Measurements from ENCODE around the gene OR2T35. TPM values are rescaled to one million over a fixed set of nuclear protein-coding genes. Genes with fewer than 3 reads are reported as not detected.

Gene OR2T35
- total and polyA plus RNA-seq, 7 donors: not detected

Other genes with a start within 250 kb of the OR2T35 start
- not detected for gene OR2T1, start 242.2 kb downstream of the OR2T35 start, total RNA-seq
- gene OR2T1, start 242.2 kb downstream of the OR2T35 start, polyA plus RNA-seq: not detected
- gene OR2T2, start 199.6 kb downstream of the OR2T35 start, total RNA-seq: not detected
- not detected for gene OR2T2, start 199.6 kb downstream of the OR2T35 start, polyA plus RNA-seq
- gene OR2T3, start 171.9 kb downstream of the OR2T35 start, total RNA-seq: not detected
- not detected for gene OR2T3, start 171.9 kb downstream of the OR2T35 start, polyA plus RNA-seq
- not detected for gene OR2T5, start 156.7 kb downstream of the OR2T35 start, total RNA-seq
- not detected for gene OR2T5, start 156.7 kb downstream of the OR2T35 start, polyA plus RNA-seq
- gene OR2G6, start 137.2 kb downstream of the OR2T35 start, total RNA-seq: not detected
- not detected for gene OR2G6, start 137.2 kb downstream of the OR2T35 start, polyA plus RNA-seq
- not detected for gene OR2T29, start 82.5 kb downstream of the OR2T35 start, total RNA-seq
- not detected for gene OR2T29, start 82.5 kb downstream of the OR2T35 start, polyA plus RNA-seq
- not detected for gene OR2T34, start 70.5 kb downstream of the OR2T35 start, total RNA-seq
- not detected for gene OR2T34, start 70.5 kb downstream of the OR2T35 start, polyA plus RNA-seq
- gene OR2T10, start 47.6 kb downstream of the OR2T35 start, total RNA-seq: not detected
- not detected for gene OR2T10, start 47.6 kb downstream of the OR2T35 start, polyA plus RNA-seq
- not detected for gene OR2T11, start 10.2 kb downstream of the OR2T35 start, total RNA-seq
- not detected for gene OR2T11, start 10.2 kb downstream of the OR2T35 start, polyA plus RNA-seq
- gene OR2T27, start 10.2 kb upstream of the OR2T35 start, total RNA-seq: not detected
- not detected for gene OR2T27, start 10.2 kb upstream of the OR2T35 start, polyA plus RNA-seq
- gene OR14I1, start 57.5 kb upstream of the OR2T35 start, total RNA-seq: not detected
- not detected for gene OR14I1, start 57.5 kb upstream of the OR2T35 start, polyA plus RNA-seq
- not detected for gene LYPD8, start 110.5 kb upstream of the OR2T35 start, total RNA-seq
- gene LYPD8, start 110.5 kb upstream of the OR2T35 start, polyA plus RNA-seq: not detected
- gene SH3BP5L, start 180.6 kb upstream of the OR2T35 start, total RNA-seq: 10 to 100 TPM; 18.6 to 27.9 (median 24.8) TPM
- gene SH3BP5L, start 180.6 kb upstream of the OR2T35 start, polyA plus RNA-seq: 10 to 100 TPM; 21.1 to 52.7 (median 42.0) TPM
- gene ZNF672, start 192.9 kb upstream of the OR2T35 start, total RNA-seq: 10 to 100 TPM; 46.2 to 57.0 (median 48.8) TPM
- gene ZNF672, start 192.9 kb upstream of the OR2T35 start, polyA plus RNA-seq: 10 to 100 TPM; 25.3 to 51.9 (median 39.5) TPM
- 10 to 100 TPM; 13.4 to 22.9 (median 16.0) TPM for gene ZNF692, start 213.8 kb upstream of the OR2T35 start, total RNA-seq
- gene ZNF692, start 213.8 kb upstream of the OR2T35 start, polyA plus RNA-seq: 10 to 100 TPM; 19.6 to 30.8 (median 19.9) TPM